Epithelial cell of proximal tubule (primary cell): Measurements from ENCODE around the gene CAMK2D. TPM values are rescaled to one million over a fixed set of nuclear protein-coding genes. Genes with fewer than 3 reads are reported as not detected.

Experiments
- DNase-seq: peaks from one replicate; pipeline ENCODE4 v3.0.0-alpha.2; 2011; ENCODE audit warnings: low read depth
- H3K4me3 ChIP-seq: 2 replicates; pipeline ENCODE4 v1.5.1; 2011; ENCODE audit warnings: low read depth, mild to moderate bottlenecking, low read length
- total RNA-seq: library from RNA; depleted of rRNA; stranded (reverse); fragments of >200 nt; gene quantifications from 2 replicates; pipeline ENCODE4 v1.2.3, GENCODE V29; 2015
- TF ChIP-seq, protein P1 (sequence below): conservative IDR thresholded peaks from 2 replicates; pipeline ENCODE4 v1.5.1; 2012; ENCODE audit warnings: low read depth, mild to moderate bottlenecking, low read length

Gene CAMK2D
- total RNA-seq, 1 donor from 2014 or later, result 42.2 TPM

GRCh38 chr4:113561092-113561491 is 200.4 kb downstream of the CAMK2D start:
- TF ChIP-seq, protein P1, sequence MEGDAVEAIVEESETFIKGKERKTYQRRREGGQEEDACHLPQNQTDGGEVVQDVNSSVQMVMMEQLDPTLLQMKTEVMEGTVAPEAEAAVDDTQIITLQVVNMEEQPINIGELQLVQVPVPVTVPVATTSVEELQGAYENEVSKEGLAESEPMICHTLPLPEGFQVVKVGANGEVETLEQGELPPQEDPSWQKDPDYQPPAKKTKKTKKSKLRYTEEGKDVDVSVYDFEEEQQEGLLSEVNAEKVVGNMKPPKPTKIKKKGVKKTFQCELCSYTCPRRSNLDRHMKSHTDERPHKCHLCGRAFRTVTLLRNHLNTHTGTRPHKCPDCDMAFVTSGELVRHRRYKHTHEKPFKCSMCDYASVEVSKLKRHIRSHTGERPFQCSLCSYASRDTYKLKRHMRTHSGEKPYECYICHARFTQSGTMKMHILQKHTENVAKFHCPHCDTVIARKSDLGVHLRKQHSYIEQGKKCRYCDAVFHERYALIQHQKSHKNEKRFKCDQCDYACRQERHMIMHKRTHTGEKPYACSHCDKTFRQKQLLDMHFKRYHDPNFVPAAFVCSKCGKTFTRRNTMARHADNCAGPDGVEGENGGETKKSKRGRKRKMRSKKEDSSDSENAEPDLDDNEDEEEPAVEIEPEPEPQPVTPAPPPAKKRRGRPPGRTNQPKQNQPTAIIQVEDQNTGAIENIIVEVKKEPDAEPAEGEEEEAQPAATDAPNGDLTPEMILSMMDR, result no peak
- no peak for DNase-seq
- no peak overlapping the region for H3K4me3 ChIP-seq

DNA sequence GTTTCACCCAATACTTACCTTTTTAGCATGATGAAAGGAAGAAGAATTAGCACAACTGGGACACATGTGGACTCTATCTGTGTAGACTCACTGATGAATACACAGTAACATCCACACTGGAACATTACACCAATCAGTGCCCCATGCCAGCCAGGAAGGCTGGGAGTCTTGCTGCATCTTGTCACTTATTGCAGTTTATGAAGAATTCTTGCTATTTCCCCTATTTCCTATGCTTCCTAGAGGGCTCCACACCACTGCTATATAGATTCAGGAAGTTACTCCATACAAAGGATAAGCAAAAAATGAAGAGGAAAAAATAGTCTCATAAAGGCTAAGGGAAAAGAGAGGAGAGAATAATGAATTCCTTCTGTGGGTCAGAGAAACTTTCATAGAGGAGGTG is 201.0 kb downstream of the CAMK2D start:
- TF ChIP-seq, protein P1, result no peak
- H3K4me3 ChIP-seq, result no peak overlapping the region
- no peak for DNase-seq

DNA sequence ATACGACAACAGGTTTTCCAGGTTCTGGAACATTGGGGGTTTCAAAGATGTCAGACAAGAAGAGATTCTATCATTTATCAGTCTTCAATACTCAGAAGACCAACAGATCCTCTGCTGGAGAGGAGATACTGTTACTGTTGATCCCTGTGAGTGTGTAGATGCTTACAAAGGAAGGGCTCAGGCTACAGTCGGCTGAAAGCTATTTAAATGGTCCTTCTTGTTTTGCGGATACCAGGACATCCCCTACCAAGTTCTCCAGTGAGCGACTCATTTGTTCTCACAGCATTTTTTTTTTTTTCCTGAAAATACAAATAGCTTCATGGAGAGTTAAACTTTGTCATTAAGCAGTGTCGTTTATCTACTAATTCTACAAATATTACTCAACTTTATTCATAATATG is 201.6 kb downstream of the CAMK2D start:
- TF ChIP-seq, protein P1, result no peak
- H3K4me3 ChIP-seq, result no peak overlapping the region
- no peak for DNase-seq

DNA sequence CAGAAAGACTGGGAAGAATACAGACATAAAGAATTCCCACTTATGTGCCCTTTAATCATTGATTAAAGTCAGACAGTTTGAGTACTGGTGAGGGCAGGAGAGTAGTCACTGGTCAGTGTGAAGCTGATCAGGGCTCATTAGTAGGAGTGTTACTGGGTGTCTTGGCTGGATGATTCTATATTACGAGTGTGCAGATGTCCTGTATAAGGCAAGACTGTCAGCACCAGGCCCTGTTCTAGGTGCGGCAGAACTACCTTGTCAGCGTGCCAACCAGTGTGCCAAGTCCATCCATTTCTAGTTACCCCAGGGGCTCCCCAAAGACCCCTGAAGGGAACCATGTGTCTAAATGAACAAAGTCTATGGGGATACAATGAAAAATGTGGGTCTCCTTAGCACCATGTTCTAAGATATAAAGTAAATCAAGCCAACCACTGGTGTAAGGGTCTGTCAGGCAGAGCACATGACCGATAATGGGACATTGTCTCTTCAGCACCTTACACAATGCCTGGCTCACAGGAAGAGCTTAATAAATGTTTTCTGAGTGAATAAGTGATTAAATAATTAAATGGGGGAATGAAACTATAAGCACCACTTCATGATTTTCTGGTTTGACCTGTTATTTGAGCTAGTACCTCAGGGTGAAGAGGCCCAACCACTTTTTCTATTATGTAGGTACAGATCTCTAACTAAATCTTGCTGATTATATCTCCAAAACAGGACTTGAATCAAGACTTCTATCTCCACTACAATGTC is 205.0 kb downstream of the CAMK2D start:
- no peak overlapping the region for H3K4me3 ChIP-seq
- TF ChIP-seq, protein P1, result no peak
- DNase-seq, result no peak

DNA sequence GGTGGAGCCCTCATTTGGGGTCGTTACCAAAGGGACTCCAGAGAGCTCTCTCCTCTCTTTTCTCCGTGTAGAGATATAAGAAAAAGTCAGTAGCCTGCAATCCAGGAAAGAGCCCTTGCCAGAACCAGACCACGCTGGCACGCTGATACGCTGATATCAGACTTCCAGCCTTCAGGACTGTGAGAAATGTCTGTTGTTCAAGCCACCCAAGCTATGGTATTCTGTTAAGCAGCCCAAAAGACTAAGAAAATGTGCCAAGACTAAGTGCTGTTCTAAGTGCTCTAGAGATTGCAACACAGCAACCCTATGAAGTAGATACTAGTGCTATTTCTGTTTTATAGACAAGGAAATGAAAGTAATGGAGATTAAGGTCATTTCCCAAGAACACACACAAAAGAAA is 205.7 kb downstream of the CAMK2D start:
- H3K4me3 ChIP-seq, result no peak overlapping the region
- no peak for DNase-seq
- TF ChIP-seq, protein P1, result no peak

- TF ChIP-seq, protein P1, result no peak
- no peak for DNase-seq
- no peak overlapping the region for H3K4me3 ChIP-seq
These were observed 208.5 kb downstream of the CAMK2D start for GRCh38 chr4:113553082-113553481.

- TF ChIP-seq, protein P1, result no peak
- DNase-seq, result no peak
- H3K4me3 ChIP-seq, result no peak overlapping the region
These were observed 211.0 kb downstream of the CAMK2D start for GRCh38 chr4:113550510-113550909.
